SHP77 (cell line): ENCODE measurements around the gene ZEB2.

Experiments used
- DNase-seq, 2 experiments: peaks; one replicate each; lab custom pipeline; 2025; lab: John Stamatoyannopoulos, UW

The ZEB2 gene

GRCh38 chr2:144470334-144470733, 49.6 kb downstream of the ZEB2 start:
- DNase-seq, result peak in 1 of 2 experiments; percentile 2

GRCh38 chr2:144469798-144470197, 50.1 kb downstream of the ZEB2 start:
- no peak for DNase-seq

DNA sequence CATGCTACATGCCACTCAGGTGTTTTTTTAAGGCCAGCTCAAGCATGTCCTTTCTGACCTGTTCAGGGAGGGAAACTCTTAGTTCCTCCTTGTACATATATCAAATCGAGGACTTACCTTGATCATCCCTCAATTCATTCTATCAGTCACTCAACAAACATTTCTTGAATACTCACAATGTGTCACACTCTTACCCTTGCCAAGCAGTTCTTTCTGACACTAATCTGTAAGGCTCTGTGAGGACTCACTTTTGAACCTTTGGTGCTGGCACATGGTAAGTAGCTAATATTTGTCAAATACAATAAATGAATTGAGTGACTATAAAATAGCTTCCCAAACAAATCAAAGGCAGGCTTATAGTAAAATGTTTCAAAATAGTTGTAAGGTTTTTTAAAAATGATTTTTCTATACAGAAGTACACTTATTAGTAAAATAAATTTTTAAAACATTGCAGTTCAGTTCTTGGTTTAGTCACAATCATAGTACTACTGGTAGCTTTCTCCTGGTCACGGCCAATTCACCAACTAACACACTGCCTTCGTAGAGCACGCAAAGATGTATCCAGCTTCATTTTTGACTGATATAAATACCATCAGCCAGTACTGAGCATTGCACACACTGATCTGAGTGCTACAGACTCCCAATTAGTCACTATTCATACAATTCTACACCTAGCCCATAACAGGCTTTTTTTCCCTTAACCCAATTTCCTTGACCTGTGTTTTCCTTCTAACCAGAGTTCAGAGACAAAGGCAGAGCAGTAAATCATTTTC, 50.9 kb downstream of the ZEB2 start:
- no peak for DNase-seq

DNA sequence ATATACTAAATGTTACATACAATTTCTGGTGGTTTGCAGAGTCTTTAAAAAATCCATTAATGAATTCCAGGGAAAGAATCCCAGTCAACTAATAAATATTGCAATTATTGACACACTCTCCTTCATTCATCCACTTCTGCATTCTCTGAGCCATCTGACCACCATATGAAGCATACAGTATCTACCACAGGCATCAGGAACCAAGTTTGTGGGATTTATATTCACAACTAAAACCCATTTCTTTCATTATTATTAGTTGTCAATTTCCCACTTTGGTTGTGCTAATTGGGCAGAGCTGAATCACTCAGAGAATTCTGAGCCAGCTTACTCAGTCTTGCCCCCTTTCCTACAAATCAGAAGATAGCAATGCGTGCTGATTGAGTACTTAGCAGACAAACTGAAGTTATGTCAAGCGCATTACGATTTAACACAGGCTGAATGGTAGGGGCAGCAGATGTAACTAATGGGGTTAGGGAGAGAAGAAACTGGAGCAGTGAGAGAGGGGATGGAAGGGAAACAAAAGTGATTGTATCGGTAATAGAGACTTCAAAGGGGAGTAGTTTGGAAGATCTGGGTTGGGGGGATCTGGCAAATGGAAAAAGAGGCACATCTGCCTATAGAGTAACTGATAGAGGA, 52.3 kb downstream of the ZEB2 start:
- DNase-seq, result no peak

DNA sequence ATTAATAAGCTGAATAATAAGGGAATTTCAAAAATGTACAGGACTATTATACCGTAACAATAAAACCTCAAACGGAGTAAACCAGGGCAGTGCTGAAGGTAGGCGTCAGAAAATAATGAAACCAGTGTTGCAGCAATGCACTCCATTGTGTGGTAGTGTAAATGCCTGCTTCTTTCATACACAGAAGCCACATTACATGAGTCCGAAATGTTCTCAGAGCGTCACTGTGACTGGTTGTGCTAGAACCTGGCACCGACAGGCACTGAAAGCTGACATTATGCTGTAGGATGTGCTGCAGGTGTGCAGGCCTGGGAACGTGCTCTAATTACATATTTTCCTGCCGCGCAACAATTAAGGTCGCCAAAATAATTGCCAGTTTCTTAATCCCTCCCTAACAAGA, 53.3 kb downstream of the ZEB2 start:
- DNase-seq, result no peak

DNA sequence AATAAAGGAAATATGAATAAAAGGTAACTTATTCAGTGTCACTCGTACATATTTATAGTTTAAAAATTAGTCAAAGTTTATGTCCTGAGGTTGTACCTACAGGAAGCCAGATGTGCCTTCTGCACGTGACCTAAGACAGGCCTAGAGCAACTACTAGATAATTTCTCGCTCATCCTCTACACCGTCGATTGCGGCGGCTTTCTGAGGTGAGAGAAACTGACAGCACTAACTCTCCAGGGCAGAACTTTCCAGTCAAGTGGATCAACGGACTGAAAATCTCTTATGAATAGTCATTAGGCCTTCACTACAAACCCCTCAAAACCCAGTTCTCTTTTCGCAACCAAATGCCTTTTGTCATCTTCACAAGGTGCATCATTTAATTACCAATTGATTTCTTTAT, 54.2 kb downstream of the ZEB2 start:
- DNase-seq, result no peak

DNA sequence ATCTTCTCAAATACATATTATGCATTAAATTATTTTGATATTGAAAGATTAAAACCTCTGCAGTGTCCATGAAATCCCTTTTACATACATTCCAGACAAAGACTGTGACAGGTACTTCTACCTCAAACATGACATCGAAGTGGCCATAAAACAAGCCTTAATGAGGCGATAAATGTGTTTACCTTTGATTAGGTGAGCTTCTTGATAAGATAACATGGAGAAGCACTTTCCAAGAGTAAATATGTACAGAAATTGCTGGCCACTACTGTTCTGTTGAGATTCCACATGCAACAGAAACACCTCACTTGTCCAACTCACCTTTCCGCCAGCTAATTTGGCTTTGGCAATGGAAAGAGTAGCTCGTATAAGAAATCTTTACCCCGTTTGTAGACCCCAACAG, 55.2 kb downstream of the ZEB2 start:
- no peak for DNase-seq

- no peak for DNase-seq
These were observed 56.7 kb downstream of the ZEB2 start for GRCh38 chr2:144463266-144463665.

- DNase-seq, result no peak
These were observed 57.7 kb downstream of the ZEB2 start for GRCh38 chr2:144462266-144462665.

- no peak for DNase-seq
These were observed 58.6 kb downstream of the ZEB2 start for GRCh38 chr2:144461308-144461766.

DNA sequence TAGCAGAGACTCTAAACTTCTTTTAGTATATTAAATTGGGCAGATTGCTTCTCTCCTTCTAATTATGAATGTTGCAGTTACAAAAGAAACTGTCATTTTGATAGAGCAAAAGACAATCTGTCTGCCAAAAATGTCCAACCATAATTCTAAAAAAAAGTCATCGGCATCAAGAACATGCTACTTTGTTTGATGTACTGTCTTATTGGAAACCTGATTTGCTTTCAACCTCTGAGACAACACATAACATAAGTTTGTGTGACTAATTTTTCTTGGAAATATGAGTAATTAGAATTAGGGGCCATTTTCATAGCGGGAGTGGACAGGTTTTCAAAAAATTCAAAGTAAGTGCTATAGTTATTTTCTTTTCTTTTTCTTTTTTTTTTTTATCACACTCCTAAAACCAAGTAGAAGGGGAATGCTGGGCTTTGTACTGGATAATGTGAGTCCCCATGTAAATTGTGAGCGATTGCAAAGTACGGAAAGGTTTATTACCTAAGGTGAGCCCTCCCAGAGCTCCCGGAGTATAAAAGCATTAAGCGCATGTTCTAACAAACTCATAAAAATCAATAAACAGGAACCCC, 59.1 kb downstream of the ZEB2 start:
- DNase-seq, result no peak

DNA sequence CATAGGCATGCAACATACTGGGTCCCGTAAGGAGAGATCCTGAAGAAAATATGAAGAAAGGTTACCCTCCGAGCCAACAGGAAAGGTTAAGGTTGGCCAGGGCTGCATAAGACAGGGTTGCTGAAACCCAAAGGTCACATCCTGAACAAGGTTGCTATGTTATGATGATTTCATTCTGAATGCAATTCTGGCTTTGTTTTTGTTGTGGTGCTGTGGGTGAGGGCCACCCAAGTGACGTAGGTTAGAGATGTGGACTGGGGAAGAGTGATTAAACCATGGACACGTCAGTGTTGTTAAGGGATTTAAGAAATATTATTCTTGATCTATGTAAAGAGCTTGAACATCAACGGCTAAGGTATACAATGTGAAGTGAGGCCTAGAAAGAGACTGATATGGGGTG, 60.0 kb downstream of the ZEB2 start:
- DNase-seq, result no peak

DNA sequence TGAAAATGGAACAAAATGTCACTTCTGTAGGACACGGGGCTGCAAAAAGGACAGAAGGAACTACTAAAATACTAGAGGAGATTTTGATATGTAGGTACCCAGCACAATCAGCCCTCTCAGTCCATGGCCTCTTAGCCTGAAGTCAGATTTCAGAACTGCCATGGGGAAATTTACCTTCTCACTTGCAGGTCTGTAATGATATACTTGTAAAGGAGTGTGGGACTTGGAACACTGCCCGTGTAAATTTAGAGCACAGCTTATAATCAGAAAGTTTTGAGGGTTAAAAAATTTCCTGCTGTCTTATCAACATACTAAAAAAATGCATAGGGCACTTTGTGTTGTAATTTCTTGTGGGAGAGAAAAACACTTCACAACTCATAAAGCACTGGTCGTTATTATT, 60.6 kb downstream of the ZEB2 start:
- DNase-seq, result no peak

GRCh38 chr2:144458541-144458940, 61.4 kb downstream of the ZEB2 start:
- no peak for DNase-seq

- DNase-seq, result no peak
These were observed 63.2 kb downstream of the ZEB2 start for GRCh38 chr2:144456680-144457079.

DNA sequence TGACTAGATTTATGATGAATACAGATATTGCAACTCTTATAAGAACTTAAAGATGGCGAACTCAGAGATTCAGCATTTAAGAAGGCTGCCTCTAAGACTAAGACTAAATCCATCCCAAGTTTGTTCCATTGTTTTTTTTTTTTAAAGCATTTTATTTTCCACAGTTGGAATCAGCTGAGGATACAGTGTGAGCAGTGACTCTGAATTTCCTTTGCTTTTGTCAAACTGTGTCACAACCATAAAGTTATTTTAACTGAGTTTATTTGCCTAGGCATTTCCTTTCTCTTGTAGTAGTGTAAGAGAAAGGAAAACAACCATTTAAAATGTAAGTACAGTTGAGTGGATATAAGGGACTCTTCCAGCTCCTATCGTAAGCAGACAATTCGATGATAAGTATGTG, 63.9 kb downstream of the ZEB2 start:
- DNase-seq, result no peak

GRCh38 chr2:144454466-144455287, 65.2 kb downstream of the ZEB2 start:
- no peak for DNase-seq

- no peak for DNase-seq
These were observed 66.3 kb downstream of the ZEB2 start for GRCh38 chr2:144453486-144454158.

DNA sequence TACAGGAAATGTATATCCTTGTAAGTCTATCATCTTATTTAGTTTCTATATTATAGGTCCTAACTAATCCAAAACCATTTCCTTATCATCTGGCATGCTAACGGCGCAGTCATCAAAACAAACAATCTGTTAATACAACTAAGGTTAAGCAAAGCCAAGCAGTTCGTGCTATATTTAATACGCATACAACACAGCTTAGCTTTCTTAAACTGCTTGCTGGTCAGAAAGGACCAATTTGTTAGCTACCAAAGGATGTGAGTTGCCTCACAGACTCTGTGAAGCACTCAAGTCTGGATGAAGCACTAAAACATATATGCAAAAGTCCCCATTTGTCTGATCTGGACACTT, 67.0 kb downstream of the ZEB2 start:
- DNase-seq, result no peak

- peak in 1 of 2 experiments; percentile 21 for DNase-seq
These were observed 67.5 kb downstream of the ZEB2 start for GRCh38 chr2:144452169-144452988.

GRCh38 chr2:144451443-144451842, 68.5 kb downstream of the ZEB2 start:
- no peak for DNase-seq
